ENCODE measurements around the gene DFFB. TPM values are rescaled to one million over a fixed set of nuclear protein-coding genes. Genes with fewer than 3 reads are reported as not detected.

The DFFB gene
- total and polyA plus RNA-seq, 2 of the 13 experiments (the other 11 are each of a cell fraction or from before 2014, with no cell fraction given) = 4.6 to 9.3 TPM

- TF ChIP-seq IKZF5 (CRISPR knock-in tag; IDR thresholded peaks at IDR 0.05) = no peak
- no peak for TF ChIP-seq MTA1 (CRISPR knock-in tag; IDR thresholded peaks at IDR 0.05; ENCODE audit: borderline replicate concordance)
Measured at GRCh38 chr1:3847081-3847480, 10.2 kb upstream of the DFFB start (continued).

- intact Hi-C loops (cut with micrococcal nuclease; ENCODE audit: unreplicated experiment) (no loop called here), in situ Hi-C loops (cut with HindIII; ENCODE audit: extremely low pct_ligation_motif_present, low pct_unique_long_range_greater_than_20kb) (no loop called here)
- no TSS peak for BruUV-seq (replicated peaks)
- H3K4me1 ChIP-seq (ENCODE audit: insufficient read depth, low read length) = peaks cover 16% of the 10 kb centered on the region
- H3K79me2 ChIP-seq (ENCODE audit: insufficient read depth, low read length) = peaks cover 13% of the 10 kb centered on the region
- no peak for TF ChIP-seq ISX (CRISPR knock-in tag; conservative IDR thresholded peaks at IDR 0.05)
- no peak for TF ChIP-seq BATF2 (CRISPR knock-in tag; IDR thresholded peaks at IDR 0.05)
- TF ChIP-seq NR0B2 (CRISPR knock-in tag; IDR thresholded peaks at IDR 0.05) = no peak
- no peak for TF ChIP-seq ZNF792 (CRISPR knock-in tag; IDR thresholded peaks at IDR 0.05)
- no peak for TF ChIP-seq ADNP (CRISPR knock-in tag; IDR thresholded peaks at IDR 0.05)
- TF ChIP-seq NBN (conservative IDR thresholded peaks at IDR 0.05) = no peak
- TF ChIP-seq FOXK1 (CRISPR knock-in tag; IDR thresholded peaks at IDR 0.05; ENCODE audit: borderline replicate concordance, low read depth) = no peak
- TF ChIP-seq ZKSCAN8 (CRISPR knock-in tag; IDR thresholded peaks at IDR 0.05; ENCODE audit: borderline replicate concordance) = no peak
- TF ChIP-seq PREB (CRISPR knock-in tag; IDR thresholded peaks at IDR 0.05) = no peak
- no peak for TF ChIP-seq ARID2 (CRISPR knock-in tag; IDR thresholded peaks at IDR 0.05; ENCODE audit: borderline replicate concordance)
- no peak for TF ChIP-seq SPEN (CRISPR knock-in tag; IDR thresholded peaks at IDR 0.05; ENCODE audit: low read depth)
- no peak for TF ChIP-seq ZNF564 (CRISPR knock-in tag; IDR thresholded peaks at IDR 0.05)
- no peak for TF ChIP-seq ZNF367 (CRISPR knock-in tag; IDR thresholded peaks at IDR 0.05; ENCODE audit: borderline replicate concordance)
- TF ChIP-seq ZNF788 (CRISPR knock-in tag; IDR thresholded peaks at IDR 0.05; ENCODE audit: borderline replicate concordance) = no peak
- TF ChIP-seq EZH2 (conservative IDR thresholded peaks at IDR 0.05; ENCODE audit: low read depth, low read length) = no peak
- POLR2A ChIA-PET = no interaction called here
- no peaks in the 10 kb centered on the region for H3K27me3 ChIP-seq (ENCODE audit: control insufficient read depth in 1 of 2, insufficient read depth in 2 of 2, low read length in 2 of 2)
- no peak for FAIRE-seq
- no peak overlapping the region for H3K4me2 ChIP-seq (ENCODE audit: low read depth, low read length)
- no peak overlapping the region for H3K4me3 ChIP-seq (replicated peaks in 1 of 3; ENCODE audit: insufficient read depth in 1 of 3, low read depth in 2 of 3, low read length in 3 of 3)
- no peak for ATAC-seq
- no peak overlapping the region for H3K27ac ChIP-seq (ENCODE audit: extremely low read length, insufficient read depth, low read length)
- peaks cover 10 to 33% of the 10 kb centered on the region in 2 experiments for H3K36me3 ChIP-seq (replicated peaks in 1 of 2; ENCODE audit: control insufficient read depth in 1 of 2, insufficient read depth in 2 of 2, low read length in 2 of 2)
- H4K20me1 ChIP-seq (ENCODE audit: insufficient read depth, low read length) = no peaks in the 10 kb centered on the region
- no peak overlapping the region for H2AFZ ChIP-seq (ENCODE audit: low read length)
- H3K9ac ChIP-seq (ENCODE audit: insufficient read depth, low read depth, low read length) = no peak overlapping the region
- H3K9me3 ChIP-seq (ENCODE audit: low read length) = no peaks in the 10 kb centered on the region
- CTCF ChIA-PET (ENCODE audit: low intra/inter-chr PET ratio, low total read pairs) = no interaction called here
- 94% methylated on average over 9 of the region's 12 CpGs for WGBS (ENCODE audit: low lambda C conversion rate)
- no peak for DNase-seq (ENCODE audit: low spot score)
Measured at GRCh38 chr1:3850857-3851256, 6.4 kb upstream of the DFFB start.

All from HepG2 (cell line).